Coronary artery (tissue), 2 donors: Measurements from ENCODE around the gene ZDHHC24.
A peak's percentile ranks its signal among the peaks of the same experiment; 100 is the strongest.

ENCODE experiments used
- DNase-seq: peaks from one replicate; pipeline ENCODE4 v3.0.0-alpha.2; 2017; ENCODE audit warnings: low spot score
- H3K27ac ChIP-seq, 2 donors: fragments of 200-600 bp; sonication (generic); one replicate each; pipeline ENCODE4 v1.5.1; 2016 to 2019
- H3K4me3 ChIP-seq: fragments of 200-600 bp; sonication (generic); 2 replicates; pipeline ENCODE4 v1.5.1; 2016; ENCODE audit warnings: mild to moderate bottlenecking, moderate library complexity
- TF ChIP-seq, protein P1 (sequence below): fragments of 200-600 bp; sonication (generic); IDR thresholded peaks from one replicate; pipeline ENCODE4 v1.5.1; 2019; ENCODE audit warnings: antibody characterized with exemption

The ZDHHC24 gene

DNA sequence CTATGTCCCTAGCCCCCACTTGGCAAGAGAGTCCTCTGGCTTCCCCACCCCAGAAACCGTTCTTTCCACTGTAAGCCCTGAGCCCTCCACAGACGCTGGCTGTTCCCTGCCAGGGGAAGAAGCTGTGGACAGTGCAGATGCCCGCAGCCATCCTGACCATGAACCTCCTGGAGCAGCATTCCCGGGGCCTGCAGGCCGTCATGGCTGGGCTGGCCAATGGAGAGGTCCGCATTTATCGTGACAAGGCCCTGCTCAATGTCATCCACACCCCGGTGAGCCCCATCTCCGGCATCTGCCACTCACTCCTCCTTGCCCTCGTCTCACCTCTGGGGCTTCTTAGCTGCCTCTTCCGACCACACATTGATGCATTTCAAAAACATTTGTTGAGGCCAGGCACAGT, 22.2 kb downstream of the ZDHHC24 start:
- Histone ChIP-seq H3K27ac (no peak overlapping the region), H3K4me3 (no peak overlapping the region)
- TF ChIP-seq, protein P1, sequence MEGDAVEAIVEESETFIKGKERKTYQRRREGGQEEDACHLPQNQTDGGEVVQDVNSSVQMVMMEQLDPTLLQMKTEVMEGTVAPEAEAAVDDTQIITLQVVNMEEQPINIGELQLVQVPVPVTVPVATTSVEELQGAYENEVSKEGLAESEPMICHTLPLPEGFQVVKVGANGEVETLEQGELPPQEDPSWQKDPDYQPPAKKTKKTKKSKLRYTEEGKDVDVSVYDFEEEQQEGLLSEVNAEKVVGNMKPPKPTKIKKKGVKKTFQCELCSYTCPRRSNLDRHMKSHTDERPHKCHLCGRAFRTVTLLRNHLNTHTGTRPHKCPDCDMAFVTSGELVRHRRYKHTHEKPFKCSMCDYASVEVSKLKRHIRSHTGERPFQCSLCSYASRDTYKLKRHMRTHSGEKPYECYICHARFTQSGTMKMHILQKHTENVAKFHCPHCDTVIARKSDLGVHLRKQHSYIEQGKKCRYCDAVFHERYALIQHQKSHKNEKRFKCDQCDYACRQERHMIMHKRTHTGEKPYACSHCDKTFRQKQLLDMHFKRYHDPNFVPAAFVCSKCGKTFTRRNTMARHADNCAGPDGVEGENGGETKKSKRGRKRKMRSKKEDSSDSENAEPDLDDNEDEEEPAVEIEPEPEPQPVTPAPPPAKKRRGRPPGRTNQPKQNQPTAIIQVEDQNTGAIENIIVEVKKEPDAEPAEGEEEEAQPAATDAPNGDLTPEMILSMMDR: no peak
- no peak for DNase-seq

DNA sequence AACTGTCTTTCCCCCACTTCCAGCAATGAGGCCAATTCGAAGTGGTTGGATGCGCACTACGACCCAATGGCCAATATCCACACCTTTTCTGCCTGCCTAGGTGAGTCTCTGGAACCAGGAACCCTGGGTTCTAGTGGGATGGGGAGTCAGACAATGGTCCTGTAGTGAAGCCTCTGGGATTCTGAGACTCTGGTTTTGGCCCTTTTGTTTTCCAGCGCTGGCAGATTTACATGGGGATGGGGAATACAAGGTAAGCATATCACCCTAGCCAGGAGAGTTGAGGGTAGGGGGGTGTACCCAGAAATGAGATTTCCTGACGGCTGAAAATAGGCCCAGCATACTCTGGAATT, 34.9 kb downstream of the ZDHHC24 start:
- Histone ChIP-seq H3K27ac (peak overlapping the region in 1 of 2 donors; percentile 75), H3K4me3 (peak overlapping the region; percentile 74)
- DNase-seq: no peak
- TF ChIP-seq, protein P1: no peak

DNA sequence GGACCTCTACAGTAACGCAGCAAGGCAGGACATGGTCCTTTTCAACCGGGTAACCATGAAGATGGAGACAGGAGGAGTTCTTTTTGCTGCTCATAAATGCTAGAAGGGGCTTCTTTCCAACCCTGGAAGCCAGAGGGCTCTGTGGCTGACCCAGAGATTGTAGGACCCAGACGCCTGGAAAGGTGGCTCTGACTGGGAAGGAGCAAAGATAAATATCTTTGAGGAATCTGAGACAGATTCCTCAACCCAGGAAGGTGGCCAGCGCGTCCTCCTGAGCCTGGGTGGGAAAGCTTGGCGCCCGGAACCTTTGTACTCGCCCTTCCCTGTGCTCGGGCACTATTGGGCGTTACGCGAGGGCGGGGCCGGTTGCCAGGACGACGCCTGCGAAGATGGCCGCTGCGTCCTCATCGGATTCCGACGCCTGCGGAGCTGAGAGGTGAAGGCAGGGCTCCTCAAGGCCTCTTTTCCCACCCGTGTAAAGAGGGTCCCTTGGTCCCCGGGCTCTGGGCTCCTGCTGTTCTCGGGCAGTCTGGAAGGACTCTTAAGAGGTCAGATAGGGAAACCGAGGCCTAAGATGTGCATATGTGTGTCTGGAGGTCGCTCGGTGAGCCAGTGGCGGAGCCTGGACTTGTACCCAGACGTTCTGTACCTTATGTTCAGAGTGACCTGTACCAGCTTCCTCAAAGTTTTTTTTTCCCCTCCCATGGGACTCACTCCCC, 35.4 kb downstream of the ZDHHC24 start, which contains the start of gene BBS1:
Gene BBS1 (plus strand): TSS at position 365 of the 719 bp plus-strand sequence. CDS start 25 bp downstream, at position 390.
- peak within 1 kb of the TSS; percentile 74 for H3K4me3 ChIP-seq
- peak; percentile 90 for DNase-seq
- TF ChIP-seq, protein P1: no peak
- H3K27ac ChIP-seq: peak within 1 kb of the TSS; percentile 64 to 75

DNA sequence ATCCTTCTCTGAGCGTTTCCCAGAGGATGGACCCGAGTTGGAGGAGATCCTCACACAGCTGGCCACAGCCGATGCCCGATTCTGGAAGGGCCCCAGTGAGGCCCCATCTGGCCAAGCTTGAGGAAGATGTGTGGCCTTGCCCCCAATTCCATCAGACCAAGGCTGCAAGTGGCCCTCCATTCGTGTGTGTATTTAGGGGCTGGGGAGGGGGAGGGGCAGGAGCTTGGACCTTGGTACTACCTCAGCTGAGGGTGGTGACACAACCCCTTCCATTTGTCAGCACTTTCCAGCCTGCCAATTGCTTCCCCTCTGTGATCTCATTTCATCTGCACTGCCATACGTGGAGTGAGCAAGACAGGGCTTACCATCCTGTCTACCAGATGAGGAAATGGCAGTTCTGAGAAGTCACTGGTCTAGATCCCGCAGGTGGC, 36.7 kb downstream of the ZDHHC24 start:
- no peak for DNase-seq
- Histone ChIP-seq H3K4me3 (no peak overlapping the region), H3K27ac (no peak overlapping the region)
- TF ChIP-seq, protein P1: no peak

DNA sequence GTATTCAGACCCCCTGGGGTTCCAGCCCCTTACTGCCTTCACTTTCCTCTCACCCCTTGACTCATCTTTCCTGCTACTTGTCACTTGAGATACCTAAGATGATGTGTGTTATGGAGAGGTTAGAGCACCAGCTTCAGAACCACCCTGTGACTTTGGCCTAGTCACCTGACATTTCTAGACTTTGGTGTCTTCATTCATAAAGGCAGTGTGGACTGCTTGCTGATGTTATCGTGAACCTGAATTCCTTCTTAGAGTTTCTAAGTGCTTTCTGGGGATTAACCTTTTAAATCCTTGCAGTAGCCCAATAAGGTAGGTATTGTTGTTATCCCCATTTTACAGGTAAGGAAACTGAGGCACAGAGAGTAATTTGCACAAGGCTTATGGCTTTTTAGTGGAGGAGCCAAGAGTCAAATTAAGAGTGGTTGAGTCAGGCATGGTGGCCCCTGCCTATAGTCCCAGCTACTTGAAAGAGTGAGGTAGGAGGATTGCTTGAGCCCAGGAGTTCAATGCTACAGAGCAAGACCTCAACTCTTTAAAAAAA, 40.5 kb downstream of the ZDHHC24 start:
- DNase-seq: no peak
- Histone ChIP-seq H3K4me3 (no peak overlapping the region), H3K27ac (no peak overlapping the region)
- TF ChIP-seq, protein P1: no peak

DNA sequence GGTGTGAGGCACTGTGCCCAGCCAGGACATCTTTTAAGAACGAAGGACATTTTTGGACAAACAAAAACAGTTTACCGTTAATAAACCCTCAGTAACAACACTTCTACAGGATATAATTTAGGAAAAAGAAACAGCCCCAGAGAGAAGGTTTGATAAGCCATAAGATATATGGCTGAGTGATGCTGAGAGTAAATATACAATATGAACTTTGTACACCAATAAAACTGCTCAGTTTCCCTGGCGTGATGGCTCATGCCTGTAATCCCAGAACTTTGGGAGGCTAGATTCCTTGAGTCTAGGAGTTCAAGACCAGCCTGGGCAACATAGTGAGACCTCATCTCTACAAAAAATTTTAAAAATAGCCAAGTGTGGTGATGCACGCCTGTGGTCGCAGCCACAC, 47.3 kb downstream of the ZDHHC24 start:
- Histone ChIP-seq H3K4me3 (no peak overlapping the region), H3K27ac (no peak overlapping the region)
- no peak for DNase-seq
- TF ChIP-seq, protein P1: no peak

DNA sequence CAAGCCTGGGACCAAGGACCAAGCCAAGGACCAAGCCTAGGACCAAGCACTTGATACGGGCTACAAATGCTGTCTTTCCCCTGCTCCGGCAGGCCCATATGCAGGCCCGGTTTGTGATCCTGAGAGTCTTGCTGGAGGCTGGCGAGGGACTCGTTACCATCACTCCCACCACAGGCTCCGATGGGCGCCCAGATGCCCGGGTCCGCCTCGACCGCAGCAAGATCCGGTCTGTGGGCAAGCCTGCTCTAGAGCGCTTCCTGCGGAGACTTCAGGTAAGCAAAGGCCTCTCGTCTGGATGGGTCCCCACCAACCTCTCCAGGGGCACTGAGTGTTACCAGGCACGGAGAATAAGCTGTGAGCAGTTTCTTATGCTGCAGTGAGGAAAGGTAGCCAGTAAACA, 48.6 kb downstream of the ZDHHC24 start:
- Histone ChIP-seq H3K27ac (no peak overlapping the region), H3K4me3 (no peak overlapping the region)
- DNase-seq: no peak
- TF ChIP-seq, protein P1: no peak
